IMR-90 (cell line): ENCODE results near the gene RER1. TPM values are rescaled to one million over a fixed set of nuclear protein-coding genes. Genes with fewer than 3 reads are reported as not detected.
A peak's percentile ranks its signal among the peaks of the same experiment; 100 is the strongest.

Source experiments
- ATAC-seq: fragments of 200-7000 bp; cut with Tn5 transposase; 2 replicates; pipeline ENCODE4 v1.9.1; 2020; ENCODE audit warnings: low read depth, mild to moderate bottlenecking, moderate library complexity
- BruUV-seq: library from RNA; stranded (reverse); fragments of 400-500 nt; replicated peaks from 2 replicates; lab custom pipeline; 2021; lab: Mats Ljungman, UMichigan
- CTCF ChIA-PET: fragments of 300-600 bp; formaldehyde crosslinking; extraction: SDS; loops from one replicate; lab custom pipeline; 2021; ENCODE audit warnings: antibody characterized with exemption; lab: Yijun Ruan, JAX
- POLR2A ChIA-PET: fragments of 300-600 bp; sonication (Branson Sonifier 250); formaldehyde crosslinking; loops from one replicate; lab custom pipeline; 2022; ENCODE audit warnings: antibody characterized with exemption; ENCODE audit not compliant: unreplicated experiment; lab: Charles Lee
- DNase-seq: peaks from one replicate; pipeline ENCODE4 v3.0.0; 2013
- H2AFZ ChIP-seq: replicated peaks from 2 replicates; pipeline ENCODE3; 2013; ENCODE audit warnings: low read length, mild to moderate bottlenecking; ENCODE audit not compliant: poor library complexity
- H2AK5ac ChIP-seq: 2 replicates; pipeline ENCODE4 v1.6.1; 2013; ENCODE audit warnings: low read depth, low read length, inconsistent platforms
- H2AK9ac ChIP-seq: replicated peaks from 2 replicates; pipeline ENCODE3; 2013; ENCODE audit warnings: mild to moderate bottlenecking, low read depth, low read length, moderate library complexity; ENCODE audit not compliant: poor library complexity
- H2BK120ac ChIP-seq: 2 replicates; pipeline ENCODE4 v1.6.1; 2013; ENCODE audit warnings: low read depth, low read length, inconsistent platforms
- H2BK15ac ChIP-seq: 3 replicates; pipeline ENCODE4 v1.6.1; 2013; ENCODE audit warnings: low read depth, low read length, inconsistent platforms
- H2BK20ac ChIP-seq: 2 replicates; pipeline ENCODE4 v1.6.1; 2013; ENCODE audit warnings: low read depth, mild to moderate bottlenecking, inconsistent platforms, low read length, moderate library complexity
- H2BK5ac ChIP-seq: 2 replicates; pipeline ENCODE4 v1.6.1; 2013; ENCODE audit warnings: mild to moderate bottlenecking, low read depth, low read length, inconsistent platforms; ENCODE audit not compliant: poor library complexity, severe bottlenecking
- H3K14ac ChIP-seq: replicated peaks from 2 replicates; pipeline ENCODE4 v1.6.1; 2013; ENCODE audit warnings: low read depth, low read length, inconsistent platforms
- H3K18ac ChIP-seq: 2 replicates; pipeline ENCODE4 v1.6.1; 2013; ENCODE audit warnings: low read depth, low read length, control low read depth
- H3K23ac ChIP-seq: 2 replicates; pipeline ENCODE4 v1.6.1; 2013; ENCODE audit warnings: low read depth, low read length, inconsistent platforms
- H3K27ac ChIP-seq: 2 replicates; pipeline ENCODE4 v1.5.1; 2013; ENCODE audit warnings: mild to moderate bottlenecking, control low read depth, low read length; ENCODE audit not compliant: insufficient read depth
- H3K27me3 ChIP-seq: 2 replicates; pipeline ENCODE4 v1.6.1; 2013; ENCODE audit warnings: low read length; ENCODE audit not compliant: control insufficient read depth, insufficient read depth
- H3K36me3 ChIP-seq: 2 replicates; pipeline ENCODE4 v1.6.1; 2013; ENCODE audit warnings: low read length, mixed read lengths; ENCODE audit not compliant: control insufficient read depth, insufficient read depth
- H3K4ac ChIP-seq: 2 replicates; pipeline ENCODE4 v1.6.1; 2013; ENCODE audit warnings: low read depth, low read length, inconsistent platforms
- H3K4me1 ChIP-seq: 2 replicates; pipeline ENCODE4 v1.6.1; 2013; ENCODE audit warnings: low read length, mixed read lengths; ENCODE audit not compliant: control insufficient read depth, insufficient read depth
- H3K4me2 ChIP-seq: 2 replicates; pipeline ENCODE4 v1.6.1; 2013; ENCODE audit warnings: low read depth, mild to moderate bottlenecking, control low read depth, low read length, moderate library complexity
- H3K4me3 ChIP-seq: 2 replicates; pipeline ENCODE4 v1.5.1; 2013; ENCODE audit warnings: low read depth, mild to moderate bottlenecking, control low read depth, low read length, moderate library complexity; ENCODE audit not compliant: insufficient read depth
- H3K56ac ChIP-seq: 2 replicates; pipeline ENCODE4 v1.6.1; 2013; ENCODE audit warnings: low read length, inconsistent platforms; ENCODE audit not compliant: insufficient read depth; ENCODE audit errors: extremely low read depth
- H3K79me1 ChIP-seq, 2 experiments: 2 replicates each; pipeline ENCODE4 v1.6.1; 2013; ENCODE audit warnings: low read length in 2 of 2, inconsistent platforms in 1 of 2, low read depth in 1 of 2
- H3K9ac ChIP-seq: 2 replicates; pipeline ENCODE4 v1.6.1; 2013; ENCODE audit warnings: low read depth, low read length, control low read depth
- H3K9me1 ChIP-seq: 2 replicates; pipeline ENCODE4 v1.6.1; 2013; ENCODE audit warnings: low read length, inconsistent platforms; ENCODE audit not compliant: insufficient read depth
- H3K9me3 ChIP-seq: 2 replicates; pipeline ENCODE4 v1.6.1; 2013; ENCODE audit warnings: low read length; ENCODE audit not compliant: control insufficient read depth, insufficient read depth
- H4K20me1 ChIP-seq: 2 replicates; pipeline ENCODE4 v1.6.1; 2013; ENCODE audit warnings: low read length, inconsistent platforms; ENCODE audit not compliant: insufficient read depth
- H4K5ac ChIP-seq: 2 replicates; pipeline ENCODE4 v1.6.1; 2013; ENCODE audit warnings: mild to moderate bottlenecking, low read depth, low read length, control low read depth
- H4K8ac ChIP-seq, 2 experiments: 2 replicates each; pipeline ENCODE4 v1.6.1; 2013; ENCODE audit warnings: low read depth in 2 of 2, low read length in 2 of 2, control low read depth in 1 of 2, inconsistent platforms in 1 of 2
- H4K91ac ChIP-seq: 2 replicates; pipeline ENCODE4 v1.6.1; 2013; ENCODE audit warnings: low read depth, low read length, inconsistent platforms; ENCODE audit not compliant: insufficient read depth
- BHLHE40 ChIP-seq: fragments of 150-350 bp; IDR thresholded peaks from 2 replicates; pipeline ENCODE4 v1.6.1; 2016; ENCODE audit warnings: mild to moderate bottlenecking, low read depth, low read length
- FOS ChIP-seq: fragments of 150-350 bp; IDR thresholded peaks from 2 replicates; pipeline ENCODE4 v1.6.1; 2016; ENCODE audit warnings: low read depth, low read length
- MAFK ChIP-seq: IDR thresholded peaks from 2 replicates; pipeline ENCODE4 v1.6.1; 2012; ENCODE audit warnings: low read depth, low read length, improper control_type of control experiment
- MXI1 ChIP-seq: IDR thresholded peaks from 2 replicates; pipeline ENCODE4 v1.6.1; 2012; ENCODE audit warnings: low read depth, mild to moderate bottlenecking, low read length, moderate library complexity, borderline replicate concordance
- NFE2L2 ChIP-seq: fragments of 150-350 bp; IDR thresholded peaks from 2 replicates; pipeline ENCODE4 v1.6.1; 2016; ENCODE audit warnings: low read depth, mild to moderate bottlenecking, low read length
- POLR2A ChIP-seq: IDR thresholded peaks from 2 replicates; pipeline ENCODE4 v1.6.1; 2012; ENCODE audit warnings: mild to moderate bottlenecking, low read depth, low read length
- RAD21 ChIP-seq: IDR thresholded peaks from 2 replicates; pipeline ENCODE4 v1.6.1; 2012; ENCODE audit warnings: low read length, improper control_type of control experiment
- RCOR1 ChIP-seq: IDR thresholded peaks from 2 replicates; pipeline ENCODE4 v1.6.1; 2012; ENCODE audit warnings: mild to moderate bottlenecking, low read length, improper control_type of control experiment; ENCODE audit not compliant: insufficient replicate concordance
- RFX5 ChIP-seq: IDR thresholded peaks from 2 replicates; pipeline ENCODE4 v1.8.0; 2012; ENCODE audit warnings: low read depth, mild to moderate bottlenecking, low read length, moderate library complexity
- WGBS, 2 experiments: methylation state at CpG; one replicate each; pipeline versions ENCODE4 v1.1.5 to v1.1.7; 2013; ENCODE audit warnings: missing lambda C conversion rate in 2 of 2; ENCODE audit not compliant: insufficient read length in 1 of 2; ENCODE audit errors: extremely low coverage in 2 of 2; 5-methylcytosine and 5-hydroxymethylcytosine counted together
- dilution Hi-C: fragments of 300-500 bp; cut with HindIII; formaldehyde crosslinking; loops from one replicate; pipeline ENCODE4 v1.14.3; 2018; ENCODE audit warnings: low sequenced_read_pairs; ENCODE audit not compliant: unreplicated experiment
- in situ Hi-C: fragments of 300-500 bp; cut with MboI; formaldehyde crosslinking; loops from 3 replicates; pipeline ENCODE4 v1.14.3; 2019; ENCODE audit warnings: low sequenced_read_pairs, inconsistent platforms, mixed read lengths
- intact Hi-C: fragments of 100-400 bp; cut with micrococcal nuclease; formaldehyde crosslinking; loops from 2 replicates; pipeline ENCODE4 v1.10.0; 2022
- polyA plus RNA-seq, 3 experiments: library from polyadenylated mRNA; depleted of rRNA; stranded (reverse); fragments of >200 nt; gene quantifications; 2 replicates each; pipeline ENCODE4 v1.2.3, GENCODE V29; 2012; ENCODE audit warnings: low replicate concordance in 1 of 3
- total RNA-seq: library from RNA; depleted of rRNA; stranded (reverse); fragments of >200 nt; gene quantifications from 2 replicates; pipeline ENCODE4 v1.2.3, GENCODE V29; 2012

RER1 gene
- total and polyA plus RNA-seq, 2 of the 4 experiments (the other 2 are of a cell fraction): 47.1 to 240 TPM

DNA sequence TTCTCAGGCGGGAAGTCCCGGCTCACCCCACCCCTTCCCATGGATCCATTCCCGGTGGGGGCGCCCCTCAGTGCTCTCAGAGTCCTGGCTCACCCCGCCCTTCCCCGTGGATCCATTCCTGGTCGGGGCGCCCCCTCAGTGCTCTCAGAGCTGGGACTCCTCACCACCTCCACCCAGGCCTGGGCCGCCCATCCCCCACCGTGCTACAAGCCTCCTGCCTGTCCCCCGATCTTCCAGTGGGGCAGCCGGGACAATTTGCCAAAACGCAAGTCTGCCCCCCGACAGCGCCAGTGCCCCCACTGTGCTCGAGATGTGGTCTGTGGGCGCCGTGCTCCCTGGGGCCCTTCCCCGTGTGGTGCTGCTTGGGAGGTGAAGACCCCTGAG lies 61.3 kb downstream of the RER1 start:
- dilution Hi-C loops: no loop called here
- H4K91ac ChIP-seq: peak overlapping the region; percentile 98
- peak overlapping the region; percentile 99 for H2BK20ac ChIP-seq
- H4K5ac ChIP-seq: peak overlapping the region; percentile 67; the same call in 1 of the 2 replicates
- H4K20me1 ChIP-seq: no peaks in the 10 kb centered on the region
- peak overlapping the region; percentile 100 for H2BK120ac ChIP-seq
- peak overlapping the region; percentile 98 for H2AK9ac ChIP-seq
- no peaks in the 10 kb centered on the region for H3K27me3 ChIP-seq
- peak overlapping the region; percentile 99 for H2BK5ac ChIP-seq
- H3K4ac ChIP-seq: peak overlapping the region; percentile 100
- peaks cover 0 to 8% of the 10 kb centered on the region in 2 experiments; a peak in 1 of 4 replicates for H3K79me1 ChIP-seq
- POLR2A ChIA-PET: no interaction called here
- H3K56ac ChIP-seq: no peak overlapping the region
- peak overlapping the region; percentile 88 for H2AFZ ChIP-seq
- DNase-seq (no peak), ATAC-seq (no peak)
- in situ Hi-C loops: no loop called here
- TF ChIP-seq MXI1 (no peak), NFE2L2 (no peak), RFX5 (no peak), RAD21 (no peak), FOS (no peak), RCOR1 (no peak), POLR2A (no peak), BHLHE40 (no peak), MAFK (no peak)
- H3K14ac ChIP-seq: peak overlapping the region; percentile 91
- peak overlapping the region; percentile 99 for H2AK5ac ChIP-seq
- H3K9ac ChIP-seq: no peak overlapping the region
- peak overlapping the region; percentile 99 for H3K23ac ChIP-seq
- no TSS peak for BruUV-seq
- CTCF ChIA-PET: interaction anchor here (0.6 kb wide), 1 partner anchor 71 kb away, joined by 4 read pairs; no protein-coding TSS in a partner anchor
- 92% methylated on average over 10 of the region's 19 CpGs; no CpG with 5 or more reads in 1 of the 2 experiments for WGBS, 2 experiments
- H3K36me3 ChIP-seq: no peaks in the 10 kb centered on the region
- H3K4me2 ChIP-seq: no peak overlapping the region
- H3K9me1 ChIP-seq: peaks cover 10% of the 10 kb centered on the region; the same call in 1 of the 2 replicates
- H2BK15ac ChIP-seq: peak overlapping the region; percentile 31; the same call in 1 of the 3 replicates
- intact Hi-C loops: no loop called here
- H3K9me3 ChIP-seq: no peaks in the 10 kb centered on the region
- H3K4me3 ChIP-seq: no peak overlapping the region
- no peak overlapping the region for H3K18ac ChIP-seq
- peak overlapping the region; percentile 92 for H3K27ac ChIP-seq
- peaks cover 21% of the 10 kb centered on the region for H3K4me1 ChIP-seq
- peak overlapping the region; percentile 57 to 97 for H4K8ac ChIP-seq
